HG02763 (cell line): ENCODE data around the gene MED26.
A peak's percentile ranks its signal among the peaks of the same experiment; 100 is the strongest.
"Not testable (repeated sequence)": the region's sequence is repeated elsewhere in the genome, so short reads cannot be mapped to it uniquely, and the experiment has no call there.

Experiments used
- ATAC-seq: cut with Tn5 transposase; IDR thresholded peaks from one replicate; pipeline ENCODE4 v1.9.1; 2021; ENCODE audit warnings: mild to moderate bottlenecking, moderate library complexity; ENCODE audit not compliant: unreplicated experiment

The MED26 gene

GRCh38 chr19:16576690-16577530 lies 51.1 kb downstream of the MED26 start:
- no peak for ATAC-seq

DNA sequence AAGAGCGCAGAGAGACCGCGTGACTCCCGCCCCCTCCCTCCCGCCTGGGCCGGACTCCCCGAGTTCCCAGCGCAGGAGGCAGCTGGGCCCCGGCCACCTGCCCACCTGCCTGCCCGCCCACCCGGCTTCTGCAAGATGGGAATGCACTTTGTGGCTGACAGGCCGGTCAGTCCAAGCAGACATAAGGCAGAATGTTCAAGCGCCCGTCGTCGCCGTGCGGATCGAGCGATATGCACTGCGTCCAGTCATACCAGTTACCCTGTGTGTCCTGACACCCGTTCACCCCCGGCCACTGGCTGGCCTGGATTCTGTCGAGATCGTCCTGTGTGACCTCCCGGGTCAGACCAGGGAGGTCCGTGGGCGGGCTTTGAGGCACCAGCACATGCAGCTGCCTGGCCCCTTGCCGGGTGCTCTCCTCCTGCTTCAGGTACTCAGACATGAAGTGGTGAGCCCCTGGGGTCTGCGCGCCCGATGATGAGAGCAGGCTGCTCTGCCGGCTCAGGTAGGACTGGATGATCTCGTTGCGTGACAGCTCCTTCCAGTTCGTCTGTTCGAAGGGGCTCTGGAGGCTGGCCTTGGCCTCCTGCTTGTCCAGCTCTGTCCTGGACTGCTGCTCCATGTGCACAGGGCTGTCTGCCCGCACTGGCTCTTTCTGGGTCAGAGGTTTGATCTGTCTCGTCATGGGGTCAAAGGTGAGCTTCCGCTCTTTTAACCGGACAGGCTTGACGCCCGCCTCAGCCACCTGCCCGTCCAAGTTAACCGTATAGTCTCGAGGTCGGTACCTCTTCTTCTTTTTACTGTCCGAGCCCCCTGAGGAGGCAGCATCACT lies 51.9 kb downstream of the MED26 start:
- ATAC-seq = no peak

DNA sequence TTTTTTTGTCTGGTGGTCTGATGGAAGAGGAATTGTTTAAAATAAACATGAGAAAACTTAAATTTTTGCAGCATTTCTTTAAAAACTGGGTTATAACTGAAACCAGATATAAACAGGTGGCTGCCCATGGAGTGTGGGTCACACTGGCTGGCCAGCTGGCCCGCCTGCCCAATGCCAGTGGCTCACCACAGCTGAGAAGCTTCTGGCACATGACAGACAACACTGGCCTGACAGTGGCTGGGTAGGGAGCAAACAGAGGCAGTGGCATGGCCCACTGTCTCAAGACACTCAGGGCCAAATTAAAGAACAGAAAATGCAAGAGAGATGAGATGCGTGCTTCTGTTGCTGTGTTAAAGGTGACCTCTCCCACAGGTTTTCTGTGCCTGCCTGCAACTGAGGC lies 52.7 kb downstream of the MED26 start:
- no peak for ATAC-seq

GRCh38 chr19:16573925-16574324 lies 54.1 kb downstream of the MED26 start:
- no peak for ATAC-seq

DNA sequence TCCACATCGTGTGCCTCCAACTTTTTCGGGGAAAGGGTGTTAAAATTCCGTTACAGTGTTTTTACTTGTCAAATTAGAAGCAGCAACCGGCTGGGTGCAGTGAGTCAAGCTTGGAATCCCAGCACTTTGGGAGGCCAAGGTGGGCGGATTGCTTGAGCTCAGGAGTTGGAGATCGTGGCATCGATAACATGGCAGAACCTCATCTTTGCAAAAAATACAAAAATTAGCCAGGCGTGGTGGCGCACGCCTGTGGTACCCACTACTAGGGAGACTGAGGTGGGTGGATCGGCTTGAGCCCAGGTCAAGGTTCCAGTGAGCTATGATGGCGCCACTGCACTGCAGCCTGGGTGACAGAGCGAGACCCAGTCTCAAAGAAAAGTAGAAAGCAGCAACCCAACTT lies 54.7 kb downstream of the MED26 start:
- ATAC-seq = no peak

GRCh38 chr19:16572332-16573211 lies 55.4 kb downstream of the MED26 start, which contains the start of gene SLC35E1:
Gene SLC35E1 (minus strand): TSS chr19:16572415. CDS start chr19:16572364, 51 bp downstream.
- ATAC-seq = peak; percentile 84

- peak; percentile 11 for ATAC-seq
Observed at GRCh38 chr19:16571822-16572331, 56.1 kb downstream of the MED26 start.

DNA sequence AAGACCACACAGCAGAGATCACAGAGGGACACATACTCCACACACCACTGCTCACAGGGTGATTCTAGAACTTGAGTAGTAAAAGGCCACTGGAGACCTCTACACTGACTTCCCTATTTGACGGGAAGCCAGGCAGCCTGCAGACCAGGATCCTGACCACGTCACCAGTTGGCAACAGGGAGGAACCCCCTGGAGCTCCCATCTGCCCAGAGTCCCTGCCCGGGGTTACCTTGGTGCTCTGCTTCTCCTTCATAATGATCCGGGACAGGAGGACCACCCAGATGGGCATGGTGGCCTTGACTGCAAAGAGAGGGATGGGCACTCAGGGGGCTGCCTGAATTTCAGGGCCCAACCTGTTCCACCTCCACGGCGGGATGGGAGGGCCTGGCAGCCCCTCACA lies 56.7 kb downstream of the MED26 start:
- no peak for ATAC-seq

DNA sequence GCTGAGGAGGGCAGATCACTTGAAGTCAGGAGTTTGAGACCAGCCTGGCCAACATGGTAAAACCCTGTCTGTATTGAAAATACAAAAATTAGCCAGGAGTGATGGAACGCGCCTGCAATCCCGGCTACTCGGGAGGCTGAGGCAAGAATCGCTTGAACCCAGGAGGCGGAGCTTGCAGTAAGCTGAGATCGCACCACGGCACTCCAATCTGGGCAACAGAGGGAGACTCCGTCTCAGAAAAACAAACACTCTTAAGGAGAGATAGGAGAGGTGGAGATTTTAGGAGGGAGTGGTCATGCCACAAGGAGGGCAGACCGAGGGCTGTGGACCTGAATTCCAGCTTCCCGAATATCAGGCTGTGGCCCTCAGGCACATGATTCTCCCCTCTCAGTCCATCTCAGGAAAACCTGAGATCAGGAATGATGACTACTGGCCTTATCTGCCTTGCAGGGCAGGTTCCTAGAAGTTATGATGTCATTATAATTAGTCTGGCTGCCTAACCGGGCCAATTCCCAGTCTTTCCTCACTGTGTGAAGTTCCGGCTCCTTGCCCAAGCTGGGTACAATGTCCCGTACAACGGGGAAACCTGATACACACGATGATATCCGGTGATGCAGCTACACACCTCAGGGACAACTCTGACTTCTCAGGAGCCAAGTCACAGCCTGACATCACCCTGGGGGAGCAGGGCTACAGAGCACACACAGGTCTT lies 58.2 kb downstream of the MED26 start:
- no peak for ATAC-seq

GRCh38 chr19:16566702-16567101 lies 61.3 kb downstream of the MED26 start:
- no peak for ATAC-seq

- ATAC-seq = no peak
Observed at GRCh38 chr19:16566161-16566560, 61.8 kb downstream of the MED26 start.

DNA sequence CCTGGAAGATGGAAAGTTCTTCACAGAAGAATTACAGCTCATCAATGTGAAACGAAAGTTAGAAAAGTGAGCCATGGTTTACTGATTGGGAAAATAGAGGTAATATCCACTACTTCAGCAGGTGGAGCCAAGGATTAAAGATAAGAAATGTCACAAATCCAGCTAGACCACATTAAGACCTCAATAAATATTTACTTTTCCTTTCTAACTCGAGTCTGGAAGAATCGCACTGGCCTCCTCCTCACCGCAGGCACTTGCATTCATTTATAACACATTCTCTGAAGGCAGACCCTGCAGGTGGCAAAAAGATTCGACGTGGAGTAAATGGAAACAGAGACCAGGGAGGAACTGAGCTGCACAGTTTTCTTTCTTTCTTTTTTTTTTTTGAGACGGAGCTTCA lies 63.2 kb downstream of the MED26 start:
- ATAC-seq = no peak

- ATAC-seq = no peak
Observed at GRCh38 chr19:16562608-16563025, 65.4 kb downstream of the MED26 start.

GRCh38 chr19:16561382-16561781 lies 66.6 kb downstream of the MED26 start:
- ATAC-seq = no peak

DNA sequence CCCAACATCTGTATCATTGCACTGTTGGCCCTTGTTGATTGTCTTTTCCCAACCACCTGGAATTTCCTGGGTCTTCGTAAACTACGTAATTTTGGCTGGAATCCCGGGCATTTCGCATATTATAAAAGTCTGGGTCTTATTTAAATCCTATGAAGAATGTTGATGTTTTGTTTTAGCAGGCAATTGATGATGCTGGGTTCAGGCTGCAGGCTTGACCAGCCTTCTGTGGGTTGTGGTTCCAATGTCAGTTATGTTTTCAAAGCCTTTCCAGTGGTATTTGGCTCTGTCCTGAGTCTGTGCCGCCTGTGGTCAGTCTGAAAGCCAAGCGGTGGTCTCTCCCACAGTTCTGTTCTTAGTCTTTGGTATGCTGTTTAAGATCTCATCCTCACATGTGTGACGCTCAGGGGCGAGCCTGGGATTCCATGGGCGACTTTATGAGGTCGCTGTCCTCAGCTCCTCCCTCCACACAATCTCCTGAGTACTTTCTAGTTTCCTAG lies 68.2 kb downstream of the MED26 start:
- ATAC-seq = no peak

DNA sequence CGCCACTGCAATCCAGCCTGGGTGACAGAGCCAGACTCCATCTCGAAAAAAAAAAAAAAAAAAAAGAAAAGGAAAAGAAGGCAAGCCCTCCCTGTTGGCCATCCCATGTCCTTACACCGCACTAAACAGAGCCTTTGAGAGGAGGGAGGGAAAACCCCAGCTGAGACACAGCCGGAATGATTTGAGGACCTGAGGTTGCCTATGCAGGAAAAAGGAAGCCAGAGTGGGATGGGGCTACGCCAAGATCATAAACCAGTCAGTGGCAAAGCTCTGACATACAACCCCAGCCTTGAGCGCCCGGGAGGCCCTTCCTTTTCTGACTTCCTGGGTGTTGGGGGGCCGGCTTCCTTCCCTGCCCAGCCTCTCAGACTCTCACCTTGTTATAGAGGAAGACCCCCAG lies 73.2 kb downstream of the MED26 start:
- no peak for ATAC-seq

DNA sequence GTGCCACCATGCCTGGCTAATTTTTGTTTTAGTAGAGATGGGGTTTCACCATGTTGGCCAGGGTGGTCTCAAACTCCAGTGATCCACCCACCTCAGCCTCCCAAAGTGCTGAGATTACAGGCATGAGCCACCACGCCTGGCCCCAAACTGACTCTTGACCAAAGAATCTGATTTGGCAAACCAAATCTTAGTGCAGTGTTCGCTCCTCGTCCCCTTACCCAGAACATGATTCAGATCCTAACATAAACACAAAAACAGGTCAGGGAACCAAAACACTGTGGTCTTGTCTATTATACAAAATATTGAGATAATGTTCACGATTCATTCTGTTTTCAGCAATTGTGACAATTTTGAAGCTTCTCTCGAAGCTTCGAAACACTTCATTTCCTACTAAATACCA lies 76.1 kb downstream of the MED26 start:
- not testable (repeated sequence) for ATAC-seq

GRCh38 chr19:16548956-16549355 lies 79.0 kb downstream of the MED26 start:
- no peak for ATAC-seq

GRCh38 chr19:16544473-16545231 lies 83.4 kb downstream of the MED26 start:
- ATAC-seq = no peak
